Right forelimb (tissue), 1 donor: ENCODE measurements around the gene ALOX12B.
A peak's percentile ranks its signal among the peaks of the same experiment; 100 is the strongest.
"Not testable (repeated sequence)": the region's sequence is repeated elsewhere in the genome, so short reads cannot be mapped to it uniquely, and the experiment has no call there.

Source experiments
- DNase-seq: peaks from one replicate; pipeline ENCODE4 v3.0.0-alpha.2; 2018

ALOX12B gene

DNA sequence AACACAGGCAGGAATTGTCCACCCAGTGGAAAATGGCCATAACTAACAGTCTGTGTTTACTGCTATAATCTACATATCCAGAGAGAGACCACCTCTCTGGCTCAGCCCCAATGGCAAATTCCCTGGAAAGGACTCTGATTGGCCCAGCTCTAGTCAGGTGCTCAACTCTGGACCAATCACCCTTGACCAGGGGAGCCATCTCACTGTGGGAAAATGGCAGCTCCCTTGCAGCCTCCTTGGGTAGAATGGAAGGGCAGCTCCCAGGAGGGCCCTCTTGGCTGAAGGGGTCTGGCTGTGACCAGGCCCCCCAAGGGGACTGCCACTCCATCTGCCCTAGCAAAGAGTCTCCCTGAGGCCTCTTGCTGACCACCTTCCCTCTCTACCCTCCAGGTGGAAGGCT is 45.5 kb downstream of the ALOX12B start:
- no peak for DNase-seq

GRCh38 chr17:8041249-8041928 is 46.1 kb downstream of the ALOX12B start:
- peak; percentile 46 for DNase-seq

GRCh38 chr17:8039611-8040168 is 47.8 kb downstream of the ALOX12B start:
- no peak for DNase-seq

- DNase-seq, result peak; percentile 42
Measured at GRCh38 chr17:8038954-8039610, 48.4 kb downstream of the ALOX12B start, which contains the start of gene ALOX15B. Gene ALOX15B (plus strand): TSS chr17:8039059. CDS start chr17:8039156, 97 bp downstream.

DNA sequence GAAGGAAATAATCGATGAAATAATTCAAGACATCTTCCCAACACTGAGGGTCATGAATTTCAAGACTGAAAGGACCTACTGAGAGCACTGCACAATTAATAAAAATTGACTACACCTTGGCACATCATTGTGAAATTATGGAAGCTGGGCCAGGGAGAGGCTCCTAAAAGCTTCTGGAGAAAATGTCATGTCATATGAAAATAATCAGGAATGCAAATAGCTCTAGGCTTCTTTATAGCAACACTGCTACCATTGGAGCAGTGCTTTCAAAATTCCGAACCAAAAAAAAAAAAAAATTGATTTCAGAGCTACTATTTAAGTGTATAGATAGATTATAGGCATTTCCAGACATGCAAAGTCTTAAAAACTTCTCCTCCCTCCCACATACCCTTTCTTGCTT is 55.1 kb downstream of the ALOX12B start:
- DNase-seq, result no peak

GRCh38 chr17:8031950-8032349 is 55.6 kb downstream of the ALOX12B start:
- DNase-seq, result no peak

GRCh38 chr17:8031261-8031661 is 56.3 kb downstream of the ALOX12B start:
- peak; percentile 19 for DNase-seq

DNA sequence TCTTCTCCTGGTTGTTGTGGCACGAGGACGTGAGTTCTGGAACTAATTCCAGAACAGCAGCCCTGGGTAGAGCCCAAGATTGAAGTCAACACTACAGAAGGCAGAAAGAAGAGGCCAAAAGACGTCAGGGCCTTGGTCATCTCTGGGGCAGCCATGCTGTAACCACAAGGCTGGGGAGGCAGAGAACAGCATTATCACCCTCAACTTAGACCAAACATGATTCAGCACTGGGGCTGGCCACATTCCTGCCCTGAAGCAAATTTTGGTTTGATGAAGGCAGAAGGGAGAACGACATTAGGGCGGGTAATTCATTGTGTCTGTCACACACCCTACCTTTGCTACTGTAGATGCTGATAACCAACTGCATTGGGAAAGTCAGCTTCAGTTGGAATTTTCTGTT is 58.4 kb downstream of the ALOX12B start:
- peak; percentile 17 for DNase-seq

DNA sequence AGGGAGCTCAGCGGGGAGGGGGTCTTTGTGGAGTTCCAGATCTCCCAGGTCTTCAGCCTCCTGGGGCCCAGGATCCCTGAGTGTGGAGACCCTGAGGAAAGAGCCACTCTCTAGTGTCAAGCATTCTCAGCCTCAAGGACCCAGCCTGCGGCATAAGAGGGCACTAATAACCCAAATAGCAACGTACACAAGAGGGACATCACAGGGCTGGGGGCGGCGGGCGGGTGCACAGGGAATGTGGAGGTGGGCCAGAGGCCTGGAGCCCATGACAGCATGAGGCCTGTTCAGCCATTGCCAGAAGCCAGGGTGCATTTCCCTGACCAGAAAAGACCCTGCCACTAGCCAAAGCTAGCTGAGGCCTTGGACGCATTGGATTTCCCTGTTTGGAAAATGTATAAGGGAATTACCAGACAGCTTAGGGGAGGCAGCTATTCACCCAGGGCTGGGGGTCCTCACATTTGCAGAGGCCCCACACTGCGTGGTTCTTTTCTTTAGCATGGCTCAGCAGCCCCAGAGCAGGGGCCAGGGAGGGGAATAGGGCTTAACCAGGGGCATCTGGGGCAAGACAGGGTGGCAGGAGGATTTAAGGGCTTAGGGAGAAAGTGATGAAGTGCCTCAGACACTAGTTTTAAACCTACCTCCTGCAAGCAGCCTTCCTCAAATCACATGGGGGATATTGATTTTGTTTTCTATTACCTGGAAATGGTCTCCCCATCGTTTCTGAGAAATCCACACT is 62.2 kb downstream of the ALOX12B start:
- DNase-seq, result peak; percentile 20

DNA sequence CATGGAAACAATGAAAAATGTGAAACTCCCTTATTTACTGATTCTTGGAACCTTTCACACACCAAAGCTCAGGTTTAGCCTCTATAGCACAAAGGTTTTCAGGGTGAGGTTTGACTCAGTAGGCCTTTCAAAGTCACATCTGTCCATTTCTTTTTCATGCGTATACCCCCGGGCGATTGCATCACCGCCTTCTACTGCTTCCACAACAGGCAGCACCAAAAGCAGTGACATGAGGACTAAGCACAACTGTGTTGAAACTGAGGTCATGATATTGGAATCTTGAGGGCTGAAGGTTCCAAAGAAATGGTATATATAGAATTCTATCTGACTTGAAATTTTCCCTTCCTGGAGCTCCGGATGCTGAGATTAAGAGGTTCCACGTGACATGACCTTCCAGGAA is 63.4 kb downstream of the ALOX12B start:
- not testable (repeated sequence) for DNase-seq
